ENCODE results near the gene TCP11. TPM values are rescaled to one million over a fixed set of nuclear protein-coding genes. Genes with fewer than 3 reads are reported as not detected.

TCP11 gene
- total RNA-seq, 1 donor from 2014 or later, result not detected

- Mint-ChIP-seq H3K27ac (no peak overlapping the region), H3K9me3 (no peaks in the 10 kb centered on the region), H3K4me3 (no peak overlapping the region), H3K4me1 (no peaks in the 10 kb centered on the region), H3K27me3 (peaks cover 2% of the 10 kb centered on the region), H3K36me3 (ENCODE audit: low read depth) (no peaks in the 10 kb centered on the region)
- no peak for DNase-seq
- intact Hi-C loops (cut with micrococcal nuclease), result no loop called here
These were observed 51.8 kb downstream of the TCP11 start for GRCh38 chr6:35089216-35089934.

- intact Hi-C loops (cut with micrococcal nuclease), result no loop called here
- Mint-ChIP-seq H3K27me3 (no peaks in the 10 kb centered on the region), H3K36me3 (ENCODE audit: low read depth) (no peaks in the 10 kb centered on the region), H3K9me3 (no peaks in the 10 kb centered on the region), H3K27ac (no peak overlapping the region), H3K4me3 (no peak overlapping the region), H3K4me1 (no peaks in the 10 kb centered on the region)
- no peak for DNase-seq
These were observed 52.6 kb downstream of the TCP11 start for GRCh38 chr6:35088281-35089215.

GRCh38 chr6:35087361-35088280, 53.5 kb downstream of the TCP11 start:
- intact Hi-C loops (cut with micrococcal nuclease), result no loop called here
- Mint-ChIP-seq H3K4me3 (no peak overlapping the region), H3K9me3 (no peaks in the 10 kb centered on the region), H3K4me1 (no peaks in the 10 kb centered on the region), H3K36me3 (ENCODE audit: low read depth) (no peaks in the 10 kb centered on the region), H3K27ac (no peak overlapping the region), H3K27me3 (no peaks in the 10 kb centered on the region)
- no peak for DNase-seq

- no peak overlapping the region for H3K27ac Mint-ChIP-seq
- no peaks in the 10 kb centered on the region for H3K9me3 Mint-ChIP-seq
- H3K4me3 Mint-ChIP-seq, result no peak overlapping the region
- DNase-seq, result no peak
- intact Hi-C loops (cut with micrococcal nuclease), result no loop called here
- H3K36me3 Mint-ChIP-seq (ENCODE audit: low read depth), result no peaks in the 10 kb centered on the region
- no peaks in the 10 kb centered on the region for H3K4me1 Mint-ChIP-seq
- no peaks in the 10 kb centered on the region for H3K27me3 Mint-ChIP-seq
These were observed 54.3 kb downstream of the TCP11 start for GRCh38 chr6:35086636-35087360.

- no peaks in the 10 kb centered on the region for H3K36me3 Mint-ChIP-seq (ENCODE audit: low read depth)
- no peak for DNase-seq
- H3K4me3 Mint-ChIP-seq, result no peak overlapping the region
- no peaks in the 10 kb centered on the region for H3K9me3 Mint-ChIP-seq
- H3K4me1 Mint-ChIP-seq, result no peaks in the 10 kb centered on the region
- intact Hi-C loops (cut with micrococcal nuclease), result no loop called here
- no peaks in the 10 kb centered on the region for H3K27me3 Mint-ChIP-seq
- no peak overlapping the region for H3K27ac Mint-ChIP-seq
These were observed 54.9 kb downstream of the TCP11 start for GRCh38 chr6:35086282-35086632.

- H3K27ac Mint-ChIP-seq, result no peak overlapping the region
- H3K27me3 Mint-ChIP-seq, result no peaks in the 10 kb centered on the region
- no peaks in the 10 kb centered on the region for H3K9me3 Mint-ChIP-seq
- no peak overlapping the region for H3K4me3 Mint-ChIP-seq
- no peaks in the 10 kb centered on the region for H3K4me1 Mint-ChIP-seq
- H3K36me3 Mint-ChIP-seq (ENCODE audit: low read depth), result no peaks in the 10 kb centered on the region
- DNase-seq, result no peak
- intact Hi-C loops (cut with micrococcal nuclease), result no loop called here
These were observed 55.5 kb downstream of the TCP11 start for GRCh38 chr6:35085359-35086281.

GRCh38 chr6:35084511-35085203, 56.5 kb downstream of the TCP11 start:
- Mint-ChIP-seq H3K4me1 (no peaks in the 10 kb centered on the region), H3K27me3 (no peaks in the 10 kb centered on the region), H3K9me3 (no peaks in the 10 kb centered on the region), H3K4me3 (no peak overlapping the region), H3K36me3 (ENCODE audit: low read depth) (no peaks in the 10 kb centered on the region), H3K27ac (no peak overlapping the region)
- intact Hi-C loops (cut with micrococcal nuclease), result no loop called here
- DNase-seq, result no peak

- Mint-ChIP-seq H3K4me3 (no peak overlapping the region), H3K36me3 (ENCODE audit: low read depth) (no peaks in the 10 kb centered on the region), H3K27ac (no peak overlapping the region), H3K9me3 (no peaks in the 10 kb centered on the region), H3K4me1 (no peaks in the 10 kb centered on the region), H3K27me3 (no peaks in the 10 kb centered on the region)
- no peak for DNase-seq
- intact Hi-C loops (cut with micrococcal nuclease), result no loop called here
These were observed 57.1 kb downstream of the TCP11 start for GRCh38 chr6:35084041-35084491.

- Mint-ChIP-seq H3K27me3 (no peaks in the 10 kb centered on the region), H3K36me3 (ENCODE audit: low read depth) (no peaks in the 10 kb centered on the region), H3K4me1 (no peaks in the 10 kb centered on the region), H3K27ac (no peak overlapping the region), H3K9me3 (no peaks in the 10 kb centered on the region), H3K4me3 (no peak overlapping the region)
- intact Hi-C loops (cut with micrococcal nuclease), result no loop called here
- DNase-seq, result no peak
These were observed 57.6 kb downstream of the TCP11 start for GRCh38 chr6:35083507-35083906.

GRCh38 chr6:35082733-35083403, 58.3 kb downstream of the TCP11 start:
- no peaks in the 10 kb centered on the region for H3K27me3 Mint-ChIP-seq
- H3K27ac Mint-ChIP-seq, result no peak overlapping the region
- H3K36me3 Mint-ChIP-seq (ENCODE audit: low read depth), result no peaks in the 10 kb centered on the region
- DNase-seq, result no peak
- H3K4me1 Mint-ChIP-seq, result no peaks in the 10 kb centered on the region
- H3K9me3 Mint-ChIP-seq, result no peaks in the 10 kb centered on the region
- intact Hi-C loops (cut with micrococcal nuclease), result no loop called here
- H3K4me3 Mint-ChIP-seq, result no peak overlapping the region

- no peaks in the 10 kb centered on the region for H3K9me3 Mint-ChIP-seq
- H3K36me3 Mint-ChIP-seq (ENCODE audit: low read depth), result no peaks in the 10 kb centered on the region
- no peaks in the 10 kb centered on the region for H3K27me3 Mint-ChIP-seq
- intact Hi-C loops (cut with micrococcal nuclease), result no loop called here
- no peak for DNase-seq
- H3K27ac Mint-ChIP-seq, result no peak overlapping the region
- no peak overlapping the region for H3K4me3 Mint-ChIP-seq
- no peaks in the 10 kb centered on the region for H3K4me1 Mint-ChIP-seq
These were observed 59.0 kb downstream of the TCP11 start for GRCh38 chr6:35082046-35082732.

All from activated CD4-positive, alpha-beta T cell treated with anti-CD3 and anti-CD28 coated beads, Interleukin-2, amount 10 ng/mL, durations not matched to agents 24 days and 14 days (primary cell).